ENCODE measurements around the gene IGFBP4. TPM values are rescaled to one million over a fixed set of nuclear protein-coding genes. Genes with fewer than 3 reads are reported as not detected.

Gene IGFBP4
- total and polyA plus RNA-seq, 4 experiments from 2014 or later: 3.3 to 6.1 (median 5.5) TPM

Other genes starting within 250 kb of the IGFBP4 start
- gene WIPF2, start 224.1 kb upstream of the IGFBP4 start, total RNA-seq: 10 to 100 TPM; 34.4 to 34.7 TPM
- gene WIPF2, start 224.1 kb upstream of the IGFBP4 start, polyA plus RNA-seq: 10 to 100 TPM in 1 of 2 donors, 1 to 10 TPM in 1; 5.2 to 13.6 TPM
- 1 to 10 TPM in 1 of 2 experiments, under 1 TPM in 1; 0.72 to 2.1 TPM for gene CDC6, start 155.6 kb upstream of the IGFBP4 start, total RNA-seq
- gene CDC6, start 155.6 kb upstream of the IGFBP4 start, polyA plus RNA-seq: under 1 TPM; 0.61 to 0.87 TPM
- gene RARA, start 134.3 kb upstream of the IGFBP4 start, total RNA-seq: 10 to 100 TPM; 54.1 to 54.5 TPM
- 10 to 100 TPM in 1 of 2 donors, 1 to 10 TPM in 1; 5.1 to 20.7 TPM for gene RARA, start 134.3 kb upstream of the IGFBP4 start, polyA plus RNA-seq
- not detected for gene GJD3, start 78.7 kb upstream of the IGFBP4 start, total RNA-seq
- gene GJD3, start 78.7 kb upstream of the IGFBP4 start, polyA plus RNA-seq: not detected
- gene TOP2A, start 25.6 kb upstream of the IGFBP4 start, total RNA-seq: 1 to 10 TPM in 1 of 2 experiments, under 1 TPM in 1; 0.47 to 1.1 TPM
- under 1 TPM; 0.10 to 0.14 TPM for gene TOP2A, start 25.6 kb upstream of the IGFBP4 start, polyA plus RNA-seq
- 1 to 10 TPM in 1 of 2 experiments, under 1 TPM in 1; 0.25 to 1.8 TPM for gene TNS4, start 58.2 kb downstream of the IGFBP4 start, total RNA-seq
- gene TNS4, start 58.2 kb downstream of the IGFBP4 start, polyA plus RNA-seq: under 1 TPM; 0.18 to 0.33 TPM
- gene CCR7, start 122.0 kb downstream of the IGFBP4 start, total RNA-seq: 100 to 1,000 TPM; 268 to 269 TPM
- gene CCR7, start 122.0 kb downstream of the IGFBP4 start, polyA plus RNA-seq: 100 to 1,000 TPM; 436 to 502 TPM
- 10 to 100 TPM; 87.6 to 91.0 TPM for gene SMARCE1, start 204.4 kb downstream of the IGFBP4 start, total RNA-seq
- gene SMARCE1, start 204.4 kb downstream of the IGFBP4 start, polyA plus RNA-seq: 100 to 1,000 TPM; 148 to 197 TPM
- gene KRT222, start 221.7 kb downstream of the IGFBP4 start, total RNA-seq: not detected
- not detected for gene KRT222, start 221.7 kb downstream of the IGFBP4 start, polyA plus RNA-seq